Uterus (tissue), 4 donors: ENCODE data around the gene ADK. TPM values are rescaled to one million over a fixed set of nuclear protein-coding genes. Genes with fewer than 3 reads are reported as not detected.
"Not testable (repeated sequence)": the region's sequence is repeated elsewhere in the genome, so short reads cannot be mapped to it uniquely, and the experiment has no call there.

Experiments
- DNase-seq, 2 donors: peaks; one replicate each; pipeline ENCODE4 v3.0.0-alpha.2; 2019 to 2020
- H3K27ac ChIP-seq, 2 donors: fragments of 200-600 bp; sonication (generic); 1 replicate in 1 of 2; 2 replicates in 1 of 2; pipeline ENCODE4 v1.5.1; 2016 to 2018
- H3K27me3 ChIP-seq, 2 donors: fragments of 200-600 bp; sonication (generic); one replicate each; pipeline ENCODE4 v1.5.1; 2018 to 2019; ENCODE audit warnings: control low read depth in 1 of 2
- H3K36me3 ChIP-seq, 2 donors: fragments of 200-600 bp; sonication (generic); one replicate each; pipeline ENCODE4 v1.5.1; 2019; ENCODE audit warnings: control low read depth in 1 of 2
- H3K4me1 ChIP-seq, 2 donors: fragments of 200-600 bp; sonication (generic); one replicate each; pipeline ENCODE4 v1.5.1; 2018 to 2019; ENCODE audit warnings: control low read depth in 1 of 2
- H3K4me3 ChIP-seq, 2 donors: fragments of 200-600 bp; sonication (generic); 1 replicate in 1 of 2; 2 replicates in 1 of 2; pipeline ENCODE4 v1.5.1; 2018 to 2019; ENCODE audit warnings: mild to moderate bottlenecking in 1 of 2
- H3K9me3 ChIP-seq, 2 donors: fragments of 200-600 bp; sonication (generic); one replicate each; pipeline ENCODE4 v1.5.1; 2019; ENCODE audit warnings: control low read depth in 1 of 2
- CTCF ChIP-seq, 4 experiments: fragments of 200-600 bp in 2 of 4; fragments of 450-650 bp in 2 of 4; sonication (generic) in 2 of 4; IDR thresholded peaks; one replicate each; pipeline ENCODE4 v1.5.1; 2016 to 2019; ENCODE audit warnings: antibody characterized with exemption in 4 of 4, mild to moderate bottlenecking in 2 of 4, moderate library complexity in 1 of 4
- POLR2A ChIP-seq, 2 donors: fragments of 450-650 bp; IDR thresholded peaks; one replicate each; pipeline ENCODE4 v1.6.1; 2016; ENCODE audit warnings: antibody characterized with exemption in 2 of 2, mild to moderate bottlenecking in 1 of 2, moderate library complexity in 1 of 2
- intact Hi-C: fragments of 100-400 bp; cut with DNase I; formaldehyde crosslinking; loops from one replicate; pipeline ENCODE4 v1.15.1; 2023; ENCODE audit warnings: low total_unique reads
- total RNA-seq, 4 donors: library from RNA; depleted of rRNA in 3 of 4; stranded (reverse); fragments of >200 nt in 3 of 4; gene quantifications; one replicate each; pipeline versions ENCODE4 v1.1.0 to v1.2.4, GENCODE V29; 2014 to 2023
- donor health status: DM: yes; HTN: yes; CAD: no.

The ADK gene
- total RNA-seq, 4 donors from 2014 or later, result 12.6 to 41.1 (median 19.0) TPM

- DNase-seq, result no peak
- Histone ChIP-seq H3K9me3 (no peaks in the 10 kb centered on the region), H3K27me3 (no peaks in the 10 kb centered on the region), H3K36me3 (no peaks in the 10 kb centered on the region), H3K4me3 (no peak overlapping the region), H3K27ac (no peak overlapping the region), H3K4me1 (no peaks in the 10 kb centered on the region)
- TF ChIP-seq CTCF (IDR thresholded peaks at IDR 0.05) (no peak), POLR2A (IDR thresholded peaks at IDR 0.05) (no peak)
- intact Hi-C loops, result no loop called here
Observed at GRCh38 chr10:74575912-74576311, 424.9 kb downstream of the ADK start.

GRCh38 chr10:74576586-74576985, 425.6 kb downstream of the ADK start:
- intact Hi-C loops, result no loop called here
- no peak overlapping the region for H3K4me3 ChIP-seq

DNA sequence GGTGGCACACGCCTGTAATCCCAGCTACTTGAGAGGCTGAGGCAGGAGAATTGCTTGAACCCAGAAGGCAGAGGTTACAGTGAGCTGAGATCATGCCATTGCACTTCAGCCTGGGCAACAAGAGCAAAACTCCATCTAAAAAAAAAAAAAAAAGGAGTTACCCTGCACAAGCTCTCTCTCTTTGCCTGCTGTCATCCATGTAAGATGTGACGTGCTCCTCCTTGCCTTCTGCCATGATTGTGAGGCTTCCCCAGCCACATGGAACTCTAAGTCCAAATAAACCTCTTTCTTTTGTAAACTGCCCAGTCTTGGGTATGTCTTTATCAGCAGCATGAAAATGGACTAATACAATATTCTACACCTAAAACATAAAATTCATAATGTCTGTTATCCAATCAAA, 429.4 kb downstream of the ADK start:
- H3K9me3 ChIP-seq, H3K36me3 ChIP-seq, H3K4me3 ChIP-seq, DNase-seq, H3K27ac ChIP-seq, H3K27me3 ChIP-seq, H3K4me1 ChIP-seq, intact Hi-C loops: not testable (repeated sequence)

More at GRCh38 chr10:74576586-74576985, 425.6 kb downstream of the ADK start:
- H3K4me1 ChIP-seq, result no peaks in the 10 kb centered on the region
- H3K9me3 ChIP-seq, result no peaks in the 10 kb centered on the region
- no peak for TF ChIP-seq CTCF (IDR thresholded peaks at IDR 0.05)
- TF ChIP-seq POLR2A (IDR thresholded peaks at IDR 0.05), result no peak
- no peak overlapping the region for H3K27ac ChIP-seq
- DNase-seq, result no peak
- no peaks in the 10 kb centered on the region for H3K36me3 ChIP-seq
- no peaks in the 10 kb centered on the region for H3K27me3 ChIP-seq

DNA sequence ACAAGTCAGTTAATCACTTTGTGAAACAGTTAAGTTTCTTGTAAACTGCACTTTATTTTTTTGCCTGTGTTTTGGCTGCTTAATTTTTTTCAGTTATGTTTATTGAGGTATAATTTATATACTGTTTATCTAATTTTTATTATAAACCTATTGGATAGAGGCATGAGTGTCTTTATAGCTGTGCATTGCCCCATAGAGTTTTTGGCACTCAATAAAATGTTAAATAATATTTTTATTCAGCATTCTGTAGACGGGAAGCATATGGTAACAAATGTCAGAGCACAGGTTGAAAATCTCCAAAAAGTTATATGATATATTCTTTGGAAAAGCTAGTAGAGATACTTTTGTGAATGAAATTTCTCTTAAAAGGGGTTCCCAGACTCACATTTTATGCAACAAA, 431.5 kb downstream of the ADK start:
- Histone ChIP-seq H3K27ac (no peak overlapping the region), H3K36me3 (no peaks in the 10 kb centered on the region), H3K27me3 (no peaks in the 10 kb centered on the region), H3K4me3 (no peak overlapping the region), H3K4me1 (peaks cover 5 to 8% of the 10 kb centered on the region in 2 donors), H3K9me3 (no peaks in the 10 kb centered on the region)
- intact Hi-C loops, result no loop called here
- TF ChIP-seq CTCF (IDR thresholded peaks at IDR 0.05), result no peak
- no peak for TF ChIP-seq POLR2A (IDR thresholded peaks at IDR 0.05)
- no peak for DNase-seq

GRCh38 chr10:74585231-74586087, 434.4 kb downstream of the ADK start:
- H3K27me3 ChIP-seq, result no peaks in the 10 kb centered on the region
- H3K36me3 ChIP-seq, result no peaks in the 10 kb centered on the region
- intact Hi-C loops, result no loop called here
- H3K4me3 ChIP-seq, result no peak overlapping the region
- H3K27ac ChIP-seq, result peak overlapping the region; percentile 56 to 62
- DNase-seq, result no peak
- TF ChIP-seq CTCF (IDR thresholded peaks at IDR 0.05) (no peak), POLR2A (IDR thresholded peaks at IDR 0.05) (no peak)
- peaks cover 5 to 11% of the 10 kb centered on the region in 2 donors for H3K4me1 ChIP-seq
- no peaks in the 10 kb centered on the region for H3K9me3 ChIP-seq
